GM12874 (cell line): Measurements from ENCODE around the gene GPT2.

Source experiments
- CTCF ChIP-seq: IDR thresholded peaks from 2 replicates; pipeline ENCODE4 v1.5.1; 2011; ENCODE audit warnings: low read depth, mild to moderate bottlenecking, control low read depth, low read length, moderate library complexity; ENCODE audit not compliant: insufficient read depth

The GPT2 gene

DNA sequence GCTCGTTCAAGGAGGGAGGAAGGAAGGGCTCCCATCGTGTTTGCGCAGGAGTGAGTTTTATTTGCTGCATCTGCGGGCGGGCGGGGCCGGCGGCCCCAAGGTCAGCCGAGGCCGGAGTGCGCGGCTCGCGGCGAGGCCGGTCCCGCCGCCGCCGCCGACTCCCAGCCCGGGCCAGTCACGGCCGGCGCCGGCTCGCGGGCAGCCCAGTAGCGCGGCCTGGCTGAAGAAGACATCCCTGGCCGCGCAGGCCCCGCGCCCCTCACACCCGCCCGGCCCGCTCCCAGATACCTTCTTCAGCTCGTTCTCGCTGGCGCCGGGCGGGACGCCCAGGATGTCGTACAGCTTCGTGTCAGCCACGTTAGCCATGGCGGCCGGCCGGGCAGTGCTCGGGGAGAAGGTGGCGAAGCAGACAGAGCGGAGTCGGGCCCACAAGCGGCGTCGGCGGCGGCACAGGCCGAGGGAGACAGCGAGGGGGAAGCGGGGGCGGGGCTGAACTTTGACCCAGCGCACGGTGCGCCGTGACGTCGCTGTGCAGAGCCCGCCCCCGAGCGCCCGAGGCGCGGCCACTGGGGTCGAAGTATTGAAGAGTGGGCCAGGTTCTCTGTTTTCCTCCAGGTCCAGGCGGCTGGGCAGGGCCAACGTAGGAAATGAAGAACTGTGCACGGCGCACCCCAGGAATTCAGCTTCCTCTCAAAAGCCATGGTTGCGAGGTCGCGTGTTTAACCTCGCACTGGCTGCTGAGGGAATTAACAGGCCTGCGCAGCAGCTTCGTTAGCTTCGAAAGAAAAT lies 89.2 kb downstream of the GPT2 start, which contains the start of gene DNAJA2:
Gene DNAJA2, minus strand, starts transcription at position 468 of the 789 bp plus-strand sequence. Its CDS starts 102 bp downstream, at position 366.
- no peak for TF ChIP-seq CTCF

DNA sequence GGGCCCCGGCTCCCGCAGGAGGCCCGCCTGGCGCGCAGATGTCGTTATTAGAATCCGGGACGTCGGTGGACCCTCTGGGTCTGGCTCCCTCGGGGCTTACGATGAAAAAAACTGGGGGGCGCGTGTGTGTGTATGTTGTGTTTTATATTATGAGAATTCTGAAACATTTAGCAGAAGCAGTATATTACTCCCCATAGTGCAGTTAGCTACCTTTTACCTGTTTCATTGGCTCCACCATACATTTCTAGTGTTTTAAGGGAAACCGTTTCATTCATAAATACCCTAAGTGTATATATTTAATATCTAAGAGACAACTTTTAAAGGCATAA lies 89.8 kb downstream of the GPT2 start:
- no peak for TF ChIP-seq CTCF

- peak; percentile 13; the same call in 1 of the 2 replicates for TF ChIP-seq CTCF
Observed at GRCh38 chr16:46974352-46974751, 90.2 kb downstream of the GPT2 start.

- no peak for TF ChIP-seq CTCF
Observed at GRCh38 chr16:46975165-46975564, 91.0 kb downstream of the GPT2 start.

DNA sequence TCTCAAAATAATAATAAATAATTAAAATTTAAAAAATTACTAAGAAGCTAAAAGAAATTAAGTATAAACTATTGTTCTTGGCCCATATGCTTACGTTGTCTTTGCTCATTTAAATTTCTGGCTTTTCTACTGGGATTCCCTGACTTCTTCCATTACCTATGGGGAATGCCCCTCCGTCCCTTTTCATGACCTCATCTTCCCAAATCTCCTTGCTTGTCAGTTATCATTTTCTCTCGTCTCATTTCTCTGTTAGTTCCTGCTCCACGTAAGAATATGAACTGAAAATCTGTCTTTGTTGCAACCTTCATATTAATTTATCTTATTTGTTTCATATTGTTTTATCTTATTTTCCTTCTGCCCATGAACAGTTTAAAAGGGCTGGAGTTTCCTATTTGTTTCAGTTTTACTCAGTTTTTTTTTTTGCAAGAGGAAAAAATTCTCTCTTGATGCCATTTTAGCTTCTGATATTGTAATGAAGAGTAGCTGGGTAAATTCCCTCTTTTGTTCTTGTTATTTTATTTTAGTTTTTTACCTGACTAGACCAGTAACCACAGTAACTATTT lies 91.8 kb downstream of the GPT2 start:
- no peak for TF ChIP-seq CTCF

DNA sequence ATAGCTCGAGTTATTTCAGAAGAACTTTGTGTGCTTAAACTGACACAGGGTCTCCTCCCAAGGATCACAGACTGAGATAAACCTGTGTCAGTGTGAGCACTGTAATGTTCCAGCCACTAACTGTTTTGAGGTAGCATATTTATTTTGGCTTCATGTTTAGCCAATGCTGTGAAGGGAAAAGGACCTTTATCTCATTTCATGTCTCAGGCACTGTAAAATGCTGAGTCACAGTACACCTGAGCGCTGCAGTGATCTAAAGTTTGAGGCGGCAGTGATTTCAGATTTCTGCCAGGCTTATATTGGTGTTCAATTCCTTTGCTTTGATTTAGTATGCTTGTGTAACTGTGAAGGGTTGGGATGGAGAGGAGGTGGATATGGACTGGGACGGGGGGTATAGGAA lies 92.4 kb downstream of the GPT2 start:
- no peak for TF ChIP-seq CTCF
